Measurements from ENCODE around the gene MYLIP.

MYLIP gene

DNA sequence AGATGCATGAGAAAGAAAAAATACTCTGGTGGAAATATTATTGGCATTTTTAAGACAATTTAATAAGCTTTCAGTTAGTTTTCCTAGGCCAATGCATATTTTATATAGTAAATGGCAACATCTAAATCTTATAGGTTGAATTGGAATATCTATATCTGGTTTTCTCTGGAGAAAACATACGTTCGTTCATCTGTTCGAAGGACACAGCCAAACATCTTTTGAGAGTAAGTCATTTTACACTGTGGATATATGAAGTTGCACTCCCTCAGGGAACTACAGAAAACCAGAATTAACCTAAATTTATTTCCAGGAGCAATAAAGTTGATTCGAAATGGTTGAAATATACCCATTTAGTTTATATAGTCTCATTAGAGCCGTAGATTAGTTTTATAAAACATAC lies 49.0 kb downstream of the MYLIP start:
- TF ChIP-seq, protein P1, sequence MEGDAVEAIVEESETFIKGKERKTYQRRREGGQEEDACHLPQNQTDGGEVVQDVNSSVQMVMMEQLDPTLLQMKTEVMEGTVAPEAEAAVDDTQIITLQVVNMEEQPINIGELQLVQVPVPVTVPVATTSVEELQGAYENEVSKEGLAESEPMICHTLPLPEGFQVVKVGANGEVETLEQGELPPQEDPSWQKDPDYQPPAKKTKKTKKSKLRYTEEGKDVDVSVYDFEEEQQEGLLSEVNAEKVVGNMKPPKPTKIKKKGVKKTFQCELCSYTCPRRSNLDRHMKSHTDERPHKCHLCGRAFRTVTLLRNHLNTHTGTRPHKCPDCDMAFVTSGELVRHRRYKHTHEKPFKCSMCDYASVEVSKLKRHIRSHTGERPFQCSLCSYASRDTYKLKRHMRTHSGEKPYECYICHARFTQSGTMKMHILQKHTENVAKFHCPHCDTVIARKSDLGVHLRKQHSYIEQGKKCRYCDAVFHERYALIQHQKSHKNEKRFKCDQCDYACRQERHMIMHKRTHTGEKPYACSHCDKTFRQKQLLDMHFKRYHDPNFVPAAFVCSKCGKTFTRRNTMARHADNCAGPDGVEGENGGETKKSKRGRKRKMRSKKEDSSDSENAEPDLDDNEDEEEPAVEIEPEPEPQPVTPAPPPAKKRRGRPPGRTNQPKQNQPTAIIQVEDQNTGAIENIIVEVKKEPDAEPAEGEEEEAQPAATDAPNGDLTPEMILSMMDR (IDR thresholded peaks at IDR 0.05; ENCODE audit: borderline replicate concordance, insufficient read depth, low read depth, low read length), result no peak
- no peak overlapping the region for H3K4me3 ChIP-seq (ENCODE audit: low read depth, low read length)

DNA sequence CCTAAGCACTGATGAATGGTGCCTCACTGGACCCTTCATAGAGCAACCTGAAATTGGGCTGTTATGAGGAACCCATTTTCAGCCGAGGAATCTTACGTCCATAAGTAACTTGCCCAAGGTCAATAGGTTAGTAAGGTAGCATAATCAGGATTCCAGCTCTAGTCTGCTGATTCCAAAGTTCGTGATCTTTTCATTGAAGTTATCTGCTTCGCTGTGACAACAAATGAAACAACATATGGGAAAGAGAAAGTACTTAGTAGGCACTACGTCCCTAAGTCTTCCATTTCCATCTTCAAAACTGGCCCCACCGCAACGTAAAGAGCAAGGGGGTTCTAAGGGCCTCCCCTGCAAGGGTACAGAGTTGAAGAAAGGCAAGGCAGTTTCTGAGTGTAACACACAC lies 49.5 kb downstream of the MYLIP start:
- no peak overlapping the region for H3K4me3 ChIP-seq (ENCODE audit: low read depth, low read length)
- TF ChIP-seq, protein P1 (IDR thresholded peaks at IDR 0.05; ENCODE audit: borderline replicate concordance, insufficient read depth, low read depth, low read length), result no peak

DNA sequence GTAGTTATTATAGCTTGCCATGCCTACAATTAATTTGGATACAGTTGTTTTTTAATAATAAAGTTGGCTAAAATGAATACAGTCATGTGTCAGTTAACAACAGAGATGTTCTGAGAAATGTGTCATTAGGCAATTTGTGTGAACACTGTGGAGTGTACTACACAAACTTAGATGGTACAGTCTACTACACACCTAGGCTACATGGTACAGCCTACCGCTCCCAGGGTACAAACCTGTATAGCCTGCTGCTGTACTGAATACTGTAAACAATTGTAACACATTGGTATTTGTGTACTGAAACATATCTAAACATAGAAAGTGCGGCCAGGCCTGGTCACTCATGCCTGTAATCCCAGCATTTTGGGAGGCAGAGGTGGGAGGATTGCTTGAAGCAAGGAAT lies 50.2 kb downstream of the MYLIP start:
- H3K4me3 ChIP-seq (ENCODE audit: low read depth, low read length), result no peak overlapping the region
- TF ChIP-seq, protein P1 (IDR thresholded peaks at IDR 0.05; ENCODE audit: borderline replicate concordance, insufficient read depth, low read depth, low read length), result no peak

DNA sequence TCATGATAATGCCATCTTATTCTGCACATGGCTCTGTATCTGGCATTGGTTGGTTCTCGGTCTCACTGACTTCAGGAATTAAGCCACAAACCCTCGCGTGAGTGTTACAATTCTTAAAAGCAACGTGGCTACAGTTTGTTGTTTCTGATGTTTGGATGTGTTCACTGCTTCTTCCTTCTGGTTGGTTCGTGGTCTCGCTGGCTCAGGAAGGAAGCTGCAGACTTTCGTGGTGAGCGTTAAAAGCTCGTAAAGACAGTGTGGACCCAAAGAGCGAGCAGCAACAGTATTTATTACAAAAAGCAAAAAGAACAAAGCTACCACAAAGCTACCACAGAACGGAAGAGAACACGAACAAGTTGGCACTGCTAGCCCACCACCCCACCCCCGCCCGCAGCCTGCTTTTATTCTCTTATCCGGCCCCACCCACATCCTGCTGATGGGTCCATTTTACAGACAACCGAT lies 51.1 kb downstream of the MYLIP start:
- TF ChIP-seq, protein P1 (IDR thresholded peaks at IDR 0.05; ENCODE audit: borderline replicate concordance, insufficient read depth, low read depth, low read length), result no peak
- no peak overlapping the region for H3K4me3 ChIP-seq (ENCODE audit: low read depth, low read length)

DNA sequence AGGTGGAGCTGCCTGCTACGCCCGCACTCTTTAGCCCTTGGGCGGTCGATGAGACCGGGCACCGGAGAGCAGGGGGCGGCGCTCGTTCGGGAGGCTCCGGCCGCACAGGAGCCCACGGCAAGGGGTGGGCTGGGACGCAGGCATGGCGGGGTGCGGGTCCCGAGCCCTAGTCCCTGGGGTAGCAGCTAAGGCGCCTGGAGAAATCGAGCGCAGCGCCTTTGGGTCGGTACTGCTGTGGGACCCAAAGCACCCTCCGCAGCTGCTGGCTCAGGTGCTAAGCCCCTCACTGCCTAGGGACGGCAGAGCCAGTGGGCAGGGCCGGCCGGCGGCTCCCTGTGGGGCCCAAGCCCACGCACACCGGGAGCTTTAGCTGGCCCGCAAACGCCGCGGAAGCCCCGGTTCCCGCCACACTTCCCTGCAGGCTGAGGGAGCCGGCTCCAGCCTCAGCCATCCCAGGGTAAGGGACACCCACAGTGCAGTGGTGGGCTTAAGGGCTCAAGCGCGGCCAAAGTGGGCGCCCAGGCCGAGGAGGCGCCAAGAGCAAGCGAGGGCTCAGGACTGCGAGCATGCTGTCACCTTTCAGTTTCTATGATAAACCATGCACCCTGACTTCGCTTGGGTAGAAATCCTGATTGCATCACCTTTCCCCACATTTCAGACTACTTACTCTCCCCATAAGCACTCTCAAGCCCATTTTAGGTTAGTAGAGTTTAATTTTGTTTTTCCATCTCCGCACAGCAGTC lies 52.0 kb downstream of the MYLIP start:
- TF ChIP-seq, protein P1 (IDR thresholded peaks at IDR 0.05; ENCODE audit: borderline replicate concordance, insufficient read depth, low read depth, low read length), result no peak
- no peak overlapping the region for H3K4me3 ChIP-seq (ENCODE audit: low read depth, low read length)

DNA sequence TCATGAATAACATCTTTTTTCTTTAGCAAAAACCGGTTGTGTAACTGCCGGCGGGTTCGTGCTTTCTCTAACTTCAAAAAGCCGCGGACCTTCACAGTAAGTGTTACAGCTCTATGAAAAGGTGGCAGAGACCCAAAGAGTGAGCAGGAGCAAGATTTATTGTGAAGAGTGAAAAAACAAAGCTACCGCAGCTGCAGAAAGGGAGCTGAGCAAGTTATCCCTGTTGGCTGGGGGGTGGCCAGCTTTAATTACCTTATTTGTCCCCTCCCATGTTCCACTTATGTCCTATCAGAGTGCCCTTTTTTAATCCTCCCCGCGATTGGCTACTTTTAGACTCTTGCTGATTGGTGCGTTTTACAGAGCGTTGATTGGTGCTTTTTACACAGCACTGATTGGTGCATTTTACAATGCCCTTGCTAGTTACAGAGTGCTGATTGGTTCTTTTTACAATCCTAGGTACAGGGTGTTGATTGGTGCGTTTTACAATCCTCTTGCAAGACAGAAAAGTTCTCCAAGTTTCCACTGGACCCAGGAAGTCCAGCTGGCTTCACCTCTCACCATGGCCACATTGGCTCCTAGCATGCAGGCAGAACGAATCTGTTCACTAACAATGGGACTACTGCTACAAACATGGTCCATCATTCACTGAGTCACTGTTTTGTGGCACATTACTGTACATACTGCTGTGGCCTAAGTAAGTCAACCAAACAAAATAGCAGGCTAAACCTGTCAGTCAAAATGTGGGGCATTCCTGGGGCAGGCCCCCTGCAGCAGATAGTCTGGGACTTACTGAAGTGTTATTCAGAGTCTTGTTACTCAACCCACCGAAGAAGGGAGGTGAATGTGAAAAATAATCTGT lies 52.8 kb downstream of the MYLIP start:
- H3K4me3 ChIP-seq (ENCODE audit: low read depth, low read length), result no peak overlapping the region
- TF ChIP-seq, protein P1 (IDR thresholded peaks at IDR 0.05; ENCODE audit: borderline replicate concordance, insufficient read depth, low read depth, low read length), result no peak
